ENCODE measurements around the gene MSI2.

GRCh38 chr17:57514614-57515013 is 258.3 kb downstream of the MSI2 start:
- TF ChIP-seq CTCF (conservative IDR thresholded peaks at IDR 0.05; ENCODE audit: low read length) = no peak
- no peak for TF ChIP-seq EZH2phosphoT487 (IDR thresholded peaks at IDR 0.05; ENCODE audit: borderline replicate concordance)
